Ramos (cell line): ENCODE measurements around the gene ERCC4.

Experiments
- in situ Hi-C: fragments of 300-500 bp; cut with MboI; formaldehyde crosslinking; loops from one replicate; pipeline ENCODE4 v1.14.3; 2022; ENCODE audit warnings: low sequenced_read_pairs; ENCODE audit not compliant: unreplicated experiment

The ERCC4 gene

GRCh38 chr16:13909872-13910303 is 10.1 kb upstream of the ERCC4 start:
- in situ Hi-C loops, result no loop called here

- in situ Hi-C loops, result no loop called here
Measured at GRCh38 chr16:13911306-13911705, 8.6 kb upstream of the ERCC4 start.

- in situ Hi-C loops, result no loop called here
Measured at GRCh38 chr16:13911871-13912270, 8.1 kb upstream of the ERCC4 start.

- in situ Hi-C loops, result no loop called here
Measured at GRCh38 chr16:13912891-13913290, 7.1 kb upstream of the ERCC4 start.

- in situ Hi-C loops, result no loop called here
Measured at GRCh38 chr16:13913374-13914292, 6.3 kb upstream of the ERCC4 start.

GRCh38 chr16:13915033-13915635 is 4.8 kb upstream of the ERCC4 start:
- in situ Hi-C loops, result no loop called here

GRCh38 chr16:13919330-13919682 is 648 bp upstream of the ERCC4 start:
- in situ Hi-C loops, result no loop called here

GRCh38 chr16:13920510-13920818 is 510 bp downstream of the ERCC4 start:
- in situ Hi-C loops, result loop anchor here (5.0 kb wide), 1 partner anchor 367 kb away; no protein-coding TSS in a partner anchor

- in situ Hi-C loops, result loop anchor here (5.0 kb wide), 1 partner anchor 366 kb away; no protein-coding TSS in a partner anchor
Measured at GRCh38 chr16:13921328-13921727, 1.4 kb downstream of the ERCC4 start.

- in situ Hi-C loops, result loop anchor here (5.0 kb wide), 1 partner anchor 364 kb away; no protein-coding TSS in a partner anchor
Measured at GRCh38 chr16:13923703-13924298, 3.8 kb downstream of the ERCC4 start.

- in situ Hi-C loops, result loop anchor here (25.0 kb wide), 1 partner anchor 611 kb away; no protein-coding TSS in a partner anchor
Measured at GRCh38 chr16:13926464-13926863, 6.5 kb downstream of the ERCC4 start.

GRCh38 chr16:13926891-13927290 is 6.9 kb downstream of the ERCC4 start:
- in situ Hi-C loops, result loop anchor here (25.0 kb wide), 1 partner anchor 610 kb away; no protein-coding TSS in a partner anchor

GRCh38 chr16:13928646-13929045 is 8.7 kb downstream of the ERCC4 start:
- in situ Hi-C loops, result loop anchor here (25.0 kb wide), 1 partner anchor 609 kb away; no protein-coding TSS in a partner anchor

- in situ Hi-C loops, result loop anchor here (25.0 kb wide), 1 partner anchor 605 kb away; no protein-coding TSS in a partner anchor
Measured at GRCh38 chr16:13931845-13932244, 11.9 kb downstream of the ERCC4 start.

- in situ Hi-C loops, result loop anchor here (25.0 kb wide), 1 partner anchor 602 kb away; no protein-coding TSS in a partner anchor
Measured at GRCh38 chr16:13935408-13935807, 15.5 kb downstream of the ERCC4 start.

GRCh38 chr16:13936155-13936554 is 16.2 kb downstream of the ERCC4 start:
- in situ Hi-C loops, result loop anchor here (25.0 kb wide), 1 partner anchor 601 kb away; no protein-coding TSS in a partner anchor

- in situ Hi-C loops, result loop anchor here (25.0 kb wide), 1 partner anchor 601 kb away; no protein-coding TSS in a partner anchor
Measured at GRCh38 chr16:13936596-13937081, 16.7 kb downstream of the ERCC4 start.

- in situ Hi-C loops, result loop anchor here (25.0 kb wide), 1 partner anchor 600 kb away; no protein-coding TSS in a partner anchor
Measured at GRCh38 chr16:13937411-13937810, 17.5 kb downstream of the ERCC4 start.

- in situ Hi-C loops, result loop anchor here (25.0 kb wide), 1 partner anchor 599 kb away; no protein-coding TSS in a partner anchor
Measured at GRCh38 chr16:13938480-13938879, 18.5 kb downstream of the ERCC4 start.

- in situ Hi-C loops, result loop anchor here (25.0 kb wide), 1 partner anchor 597 kb away; no protein-coding TSS in a partner anchor
Measured at GRCh38 chr16:13939821-13940220, 19.9 kb downstream of the ERCC4 start.
